Measurements from ENCODE around the gene HDAC7.

HDAC7 gene

DNA sequence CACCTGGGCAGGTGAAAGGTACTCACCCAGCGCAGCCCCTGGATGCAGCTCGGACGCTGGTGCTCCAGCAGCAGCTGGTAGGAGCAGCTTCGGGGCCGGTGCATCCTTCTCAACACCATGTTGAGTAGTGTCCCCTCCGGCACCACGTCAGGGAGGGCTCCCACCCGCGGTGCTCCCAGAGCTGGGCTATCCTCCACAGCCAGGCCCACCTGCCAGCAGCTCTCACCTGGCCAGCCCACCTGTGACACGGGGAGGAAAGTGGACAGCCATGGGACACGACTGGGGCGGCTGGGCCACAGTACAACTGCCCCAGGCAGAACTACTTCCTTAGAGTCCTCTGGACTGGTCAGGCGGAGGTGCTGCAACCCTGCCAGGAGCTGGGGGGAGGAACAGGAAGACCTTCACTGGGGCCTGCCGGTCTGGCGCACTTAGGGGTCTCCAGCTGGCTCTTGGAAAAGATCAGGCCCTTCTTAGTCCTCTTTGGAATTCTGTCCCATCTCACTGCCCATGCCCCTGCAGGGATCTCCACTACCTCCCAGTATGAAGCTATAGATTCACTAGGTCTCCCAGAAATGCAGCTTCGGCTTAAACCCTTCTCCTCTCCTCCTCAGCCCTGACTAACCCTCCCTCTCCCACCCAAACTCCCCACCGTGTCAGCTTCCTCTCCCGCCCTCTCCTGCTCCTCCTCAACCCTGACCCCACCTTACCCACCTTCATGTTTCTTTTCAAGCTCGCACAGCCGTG lies 61.7 kb downstream of the HDAC7 start:
- DNase-seq, result no peak

DNA sequence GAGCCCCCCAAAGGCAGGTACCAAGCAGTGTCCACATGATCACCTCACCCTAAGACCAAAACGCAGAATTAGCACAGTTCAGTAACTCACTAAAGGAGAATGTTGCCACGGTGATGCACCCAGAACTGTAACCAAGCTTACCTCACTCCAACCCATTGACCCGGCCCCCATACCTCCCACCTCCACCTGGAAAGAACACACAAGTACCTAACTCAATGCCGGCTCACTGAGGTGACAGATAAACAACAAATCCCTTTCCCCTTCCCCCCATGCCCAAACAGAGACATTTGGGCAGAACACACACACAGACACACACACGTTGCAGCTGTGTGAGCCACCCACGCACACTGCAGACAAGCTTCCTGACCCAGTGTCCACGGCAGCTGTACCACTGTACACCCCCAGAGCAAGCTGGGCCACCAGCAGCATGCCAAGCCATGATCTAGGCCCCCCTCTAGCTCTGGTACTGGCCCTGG lies 62.3 kb downstream of the HDAC7 start:
- DNase-seq, result no peak

DNA sequence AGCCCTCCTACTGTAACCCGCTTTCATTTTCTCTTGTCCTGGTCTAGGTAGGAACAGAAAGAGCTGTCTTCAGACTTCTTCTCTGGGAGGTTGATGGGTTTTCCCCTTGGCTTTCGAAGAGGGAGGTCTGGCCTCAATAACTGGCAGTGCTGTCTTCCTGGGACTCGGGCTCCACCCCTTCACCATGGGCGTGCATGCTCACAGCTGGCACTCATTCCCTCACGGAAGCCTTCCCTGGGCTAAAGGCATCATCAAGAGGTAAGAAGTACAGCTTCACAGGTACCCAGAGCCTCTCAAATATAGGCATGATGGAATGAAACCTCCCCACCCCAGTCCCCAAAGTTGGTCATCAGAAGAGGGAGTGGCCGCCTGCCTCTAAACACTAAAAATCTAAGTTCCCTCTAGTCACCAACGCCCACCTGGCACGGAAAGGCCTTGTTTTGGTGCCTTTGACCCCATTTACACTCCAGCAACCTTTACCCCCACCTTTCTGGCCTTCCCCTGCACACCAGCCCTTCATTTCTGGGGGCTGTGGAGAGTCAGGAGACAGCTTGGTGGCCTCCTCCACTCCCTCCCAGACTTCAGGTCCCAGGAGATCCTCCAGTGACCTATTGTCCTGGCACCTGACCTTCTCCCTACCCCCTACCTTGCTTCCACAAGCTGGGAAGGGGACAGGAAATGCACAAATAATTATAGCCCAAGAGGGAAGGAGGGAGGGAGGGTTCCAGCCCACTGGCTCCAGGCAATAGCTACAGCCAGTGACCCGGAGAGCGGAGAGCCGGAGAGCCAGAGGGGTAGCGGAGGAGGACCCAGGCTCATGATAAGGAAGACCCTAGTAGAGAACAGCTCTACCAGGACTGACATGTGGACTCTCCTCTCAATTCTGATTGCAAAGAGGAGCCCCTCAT lies 63.8 kb downstream of the HDAC7 start:
- no peak for DNase-seq

DNA sequence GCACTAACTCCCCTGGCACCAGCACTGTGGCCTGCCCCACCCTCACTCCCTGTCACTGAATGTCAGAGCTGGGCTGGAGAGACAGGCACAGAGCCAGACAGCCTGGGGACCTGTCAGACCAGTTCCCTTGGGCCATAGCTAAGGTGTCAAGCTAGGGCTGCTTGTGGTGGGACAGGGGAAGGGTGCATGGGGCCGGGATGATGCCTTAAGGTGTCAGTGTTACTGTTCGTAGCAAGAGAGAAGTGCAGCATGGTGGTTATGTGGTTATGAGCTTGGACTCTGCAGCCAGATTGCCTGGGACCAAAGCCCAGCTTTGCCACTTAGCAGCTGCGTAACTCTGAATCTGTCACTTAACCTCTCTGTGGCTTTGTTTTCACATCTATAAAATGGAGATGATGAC lies 64.8 kb downstream of the HDAC7 start:
- DNase-seq, result no peak

DNA sequence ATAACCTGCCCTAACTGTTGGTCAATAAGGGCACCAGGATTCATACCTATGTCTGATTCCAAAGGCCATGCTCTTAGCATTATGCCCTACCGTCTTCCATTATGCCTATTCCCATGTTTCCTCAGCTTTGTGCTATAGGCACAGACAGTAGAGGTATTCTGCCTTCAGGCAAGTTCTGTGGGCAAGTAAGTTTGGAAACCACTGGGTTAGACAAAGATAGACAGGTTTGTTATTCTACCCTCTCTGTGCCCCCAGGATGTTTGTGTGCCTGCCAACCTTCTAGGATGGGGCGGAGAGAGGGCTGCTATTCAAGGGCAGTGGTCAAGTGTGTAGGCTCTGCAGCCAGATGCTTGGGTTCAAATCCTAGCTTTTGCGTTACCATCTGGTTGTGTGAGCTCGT lies 65.6 kb downstream of the HDAC7 start:
- peak; percentile 44 for DNase-seq

DNA sequence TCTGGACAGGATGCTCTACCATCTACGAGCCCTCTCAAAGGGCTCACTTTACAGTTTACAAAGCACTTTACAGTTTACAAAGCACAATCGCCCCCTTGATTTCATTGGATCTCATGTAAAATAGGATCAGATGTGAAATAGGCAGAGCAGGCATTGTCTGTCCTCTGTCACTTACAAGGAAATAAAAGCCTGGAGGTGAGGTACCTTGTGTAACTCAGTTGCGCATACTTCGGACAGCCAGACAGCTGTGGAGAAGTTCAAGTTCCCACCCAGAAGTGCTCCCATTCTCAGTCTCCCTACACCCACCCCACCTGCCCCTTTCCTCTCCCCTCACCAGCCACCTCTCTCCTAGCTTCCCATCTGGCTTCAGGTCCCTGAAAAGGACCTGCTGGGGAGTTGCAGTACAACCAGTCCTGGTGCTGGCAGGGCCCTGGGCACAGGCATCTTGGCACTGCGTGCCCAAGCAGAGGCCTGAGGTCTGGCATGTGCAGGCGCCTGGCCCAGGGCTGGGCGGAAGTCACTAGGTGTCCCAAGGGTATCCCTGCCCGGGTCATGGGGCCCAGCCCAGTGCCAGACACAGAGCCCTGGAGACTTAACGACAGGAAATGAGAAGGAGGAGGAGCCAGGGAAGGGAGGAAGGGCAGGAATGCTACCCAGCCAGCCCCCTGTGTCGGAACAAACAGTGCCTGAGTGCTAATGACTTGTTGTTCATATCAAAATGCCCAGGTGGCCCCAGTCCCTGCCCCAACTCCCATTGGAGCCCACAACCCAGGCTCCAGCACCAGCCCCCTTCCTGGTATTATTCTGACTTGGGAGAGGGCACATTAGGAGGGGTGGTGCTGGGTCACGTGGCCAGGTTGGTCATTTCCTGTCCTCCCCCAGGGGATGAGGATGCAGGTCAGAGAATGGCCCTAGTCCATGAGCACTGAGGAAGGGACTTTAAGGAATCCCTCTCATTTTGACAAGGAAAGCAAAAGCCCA lies 66.4 kb downstream of the HDAC7 start:
- peak; percentile 58 for DNase-seq

DNA sequence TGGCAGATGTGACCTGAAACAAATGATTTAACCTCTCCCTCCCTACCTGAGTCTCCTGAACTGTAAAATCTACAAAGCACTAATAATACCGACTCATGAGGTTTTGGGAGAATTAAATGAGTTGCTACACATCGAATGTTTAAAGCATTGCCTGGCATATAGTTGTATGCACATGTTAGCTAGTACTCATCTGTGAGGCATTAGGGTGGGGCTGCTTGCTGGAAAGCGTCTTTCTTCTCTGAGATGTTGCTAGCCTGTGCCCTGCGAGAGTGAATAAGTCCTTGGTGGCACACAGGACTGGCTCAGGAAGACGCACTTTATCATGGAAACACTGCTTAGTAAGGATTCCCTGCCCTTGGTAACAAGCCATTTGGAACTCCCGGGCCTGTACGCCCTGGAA lies 67.2 kb downstream of the HDAC7 start:
- DNase-seq, result peak; percentile 64

DNA sequence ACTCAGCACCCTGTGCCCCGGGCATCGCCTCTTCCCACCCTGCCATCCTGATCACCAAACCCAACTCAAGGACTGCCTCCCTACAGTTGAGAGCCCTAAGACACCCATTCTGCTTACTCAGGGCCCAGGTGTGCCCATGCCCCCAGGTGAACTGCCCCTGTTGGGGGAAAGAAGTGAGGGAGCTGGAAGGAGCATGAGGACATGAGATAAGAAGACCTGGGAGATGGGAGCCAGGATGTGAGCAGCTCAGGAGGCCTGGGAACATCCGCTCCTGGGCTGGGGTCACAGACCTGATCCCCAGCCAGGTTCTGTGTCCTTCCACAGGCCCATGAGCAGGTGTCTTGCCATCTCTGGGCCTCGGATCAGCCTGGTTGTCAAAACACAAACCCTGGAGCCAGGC lies 67.6 kb downstream of the HDAC7 start:
- DNase-seq, result no peak

DNA sequence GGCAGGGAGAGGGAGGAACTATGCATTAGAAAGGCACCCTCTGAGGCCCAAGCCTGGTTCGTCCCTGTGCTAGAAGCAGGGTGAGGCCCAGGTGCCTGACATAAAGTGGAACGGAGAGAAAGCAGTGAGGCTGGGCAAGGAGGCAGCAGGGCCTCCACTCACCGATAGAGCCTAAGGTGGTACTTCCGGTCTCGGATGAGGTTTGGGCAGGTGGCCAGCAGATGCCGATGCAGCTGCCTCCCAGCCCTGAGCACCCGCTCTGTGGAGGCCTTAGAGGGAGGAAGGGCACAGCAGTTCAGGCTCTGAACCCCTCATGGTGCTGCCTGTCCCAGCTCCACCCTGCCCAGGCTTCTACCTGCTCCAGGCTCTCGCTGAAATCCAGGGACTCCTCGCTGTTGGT lies 68.1 kb downstream of the HDAC7 start:
- DNase-seq, result no peak

DNA sequence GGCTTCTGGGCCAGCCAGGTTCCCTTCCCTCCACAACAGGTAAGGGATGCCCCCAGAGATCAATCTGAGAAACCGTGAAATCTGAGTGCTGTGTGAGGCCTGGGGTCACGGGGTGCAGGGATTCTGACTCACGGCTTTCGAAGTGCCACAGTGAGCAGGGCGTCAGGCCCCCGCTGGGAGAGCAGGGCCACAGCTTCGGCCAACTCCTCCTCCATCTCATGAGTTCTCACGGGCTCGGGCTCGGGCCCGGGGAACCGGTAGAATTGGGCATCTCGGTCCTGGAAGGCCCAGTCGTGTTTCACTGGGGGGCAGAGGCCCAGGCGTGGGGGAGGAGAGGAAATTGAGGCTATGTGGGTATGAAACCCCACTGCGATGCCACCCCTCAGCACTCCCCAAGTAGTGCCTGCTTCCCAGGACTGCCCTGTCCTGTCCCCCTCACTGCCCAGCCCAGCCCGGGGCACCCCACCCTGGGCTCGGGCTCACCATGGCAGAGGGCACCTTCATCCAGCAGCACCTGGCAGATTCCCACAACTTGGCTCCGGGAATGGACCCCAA lies 68.7 kb downstream of the HDAC7 start:
- DNase-seq, result no peak

DNA sequence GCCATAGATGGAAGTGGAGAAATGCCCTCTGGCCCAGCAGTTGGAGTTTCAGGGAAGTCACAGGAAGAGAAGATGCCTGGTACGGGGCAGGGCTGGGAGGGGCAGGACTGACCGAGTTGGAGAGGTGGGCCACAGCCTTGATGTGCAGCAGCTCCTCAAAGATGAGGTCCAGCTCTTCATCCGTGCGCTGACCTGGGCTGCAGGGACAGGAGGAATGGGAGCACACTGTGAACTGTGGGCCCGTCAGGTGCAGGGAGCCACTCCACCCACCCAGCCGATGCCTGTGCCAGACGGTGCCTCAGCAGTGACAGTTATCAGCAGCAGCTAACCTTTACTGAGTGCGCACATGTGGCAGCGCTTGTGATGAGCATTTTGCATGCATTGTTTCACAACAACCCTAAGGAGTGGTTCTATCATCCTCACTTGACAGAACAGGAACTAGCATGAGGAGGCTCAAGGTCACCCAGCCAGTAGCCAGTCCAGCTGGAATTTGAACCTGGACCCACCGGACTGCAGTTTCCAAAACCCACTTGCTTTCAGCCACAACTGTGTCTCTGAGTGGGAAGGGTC lies 69.4 kb downstream of the HDAC7 start:
- DNase-seq, result no peak

DNA sequence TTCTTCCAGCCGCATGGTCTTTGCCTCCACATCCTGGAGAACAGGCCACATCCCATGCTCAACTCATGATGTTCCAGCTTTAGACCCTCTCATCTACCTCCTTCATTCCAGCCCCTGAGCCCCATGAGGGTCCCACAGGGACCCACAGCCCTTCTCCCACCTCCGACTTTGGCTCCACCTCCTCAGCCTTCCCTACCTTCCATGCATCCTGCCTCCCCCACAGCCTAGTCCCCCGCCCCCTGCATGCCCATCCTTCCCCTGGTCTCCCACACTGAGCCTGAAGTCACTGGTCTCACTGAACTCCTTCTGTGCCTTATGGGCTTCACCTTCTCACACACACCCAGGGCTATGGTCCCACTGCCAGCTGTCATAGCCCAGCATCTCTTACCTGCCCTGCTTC lies 70.8 kb downstream of the HDAC7 start:
- no peak for DNase-seq

DNA sequence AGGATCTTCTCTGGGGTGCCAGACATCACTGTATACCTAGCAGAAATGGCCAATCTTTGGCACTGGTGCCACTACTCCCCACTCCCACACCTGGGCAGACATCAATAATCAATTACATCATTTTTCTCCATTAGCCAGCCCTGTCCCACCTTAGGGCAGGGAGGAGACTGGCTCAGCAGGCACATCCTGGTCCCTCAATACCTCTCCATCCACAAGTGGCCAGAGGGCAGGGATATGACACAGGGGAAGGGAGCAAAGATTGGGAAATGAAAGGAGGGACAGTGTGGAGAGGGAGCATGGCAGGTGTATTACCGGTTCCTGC lies 71.2 kb downstream of the HDAC7 start:
- no peak for DNase-seq

DNA sequence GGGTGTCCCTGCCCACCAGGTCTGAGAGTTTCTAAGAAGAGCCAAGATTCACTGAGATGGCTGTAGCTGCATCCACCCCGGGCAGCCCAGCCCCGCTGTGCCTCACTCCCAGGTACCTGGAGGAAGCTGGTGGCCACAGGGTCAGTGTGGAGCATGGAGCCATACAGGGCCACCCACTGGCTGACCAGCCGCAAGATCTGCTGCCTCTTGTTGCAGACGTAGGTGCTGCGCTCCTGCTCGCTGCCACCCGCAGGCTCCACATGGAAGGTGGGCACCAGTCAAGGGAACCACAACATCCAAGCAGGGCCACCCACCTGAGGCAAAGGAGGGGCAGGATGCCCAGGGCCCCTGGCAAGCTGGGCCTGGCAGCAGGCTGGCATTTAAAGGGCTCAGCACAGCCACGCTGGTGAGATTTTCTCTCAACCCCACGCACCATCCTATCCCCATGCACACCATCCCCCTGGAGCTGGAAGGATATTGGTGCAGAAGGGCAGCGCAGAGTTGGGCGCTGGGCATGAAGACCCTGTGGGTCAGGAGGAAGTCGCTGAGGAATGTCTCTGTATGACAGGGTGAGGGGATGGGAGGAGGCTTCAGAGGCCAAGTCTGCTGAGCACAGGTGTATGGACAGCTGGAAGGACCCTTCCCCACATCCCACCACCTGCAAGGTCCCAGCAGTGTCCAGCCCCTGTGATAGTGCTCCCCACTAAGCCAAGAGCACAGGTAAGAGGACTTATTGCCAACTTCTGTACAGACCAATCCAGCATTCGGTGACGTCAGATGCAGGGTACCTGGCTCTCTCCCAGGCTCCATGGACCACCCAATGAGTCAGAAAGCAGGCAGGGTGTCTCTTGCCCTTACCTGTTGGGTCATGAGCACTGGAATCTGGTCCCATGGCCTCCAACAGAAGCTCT lies 71.9 kb downstream of the HDAC7 start:
- no peak for DNase-seq

DNA sequence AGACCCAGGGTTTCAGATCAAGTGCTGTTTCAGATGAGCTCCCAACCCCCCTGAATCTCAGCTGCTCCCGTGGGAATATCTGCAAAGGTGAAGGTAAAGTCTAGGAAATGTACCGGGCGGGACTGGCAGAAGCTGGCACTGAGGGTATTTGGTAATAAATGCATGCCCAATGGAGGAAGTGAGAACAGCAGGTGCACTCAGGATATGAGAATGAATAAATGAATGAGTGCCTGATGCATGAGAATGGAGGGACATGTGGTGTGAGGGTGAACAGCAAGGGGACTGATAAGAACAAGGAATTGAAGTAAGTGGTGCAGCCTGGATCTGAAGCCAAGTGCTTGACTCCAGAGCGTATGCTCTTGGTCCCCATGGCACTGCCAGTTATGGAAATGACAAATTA lies 72.6 kb downstream of the HDAC7 start:
- no peak for DNase-seq

DNA sequence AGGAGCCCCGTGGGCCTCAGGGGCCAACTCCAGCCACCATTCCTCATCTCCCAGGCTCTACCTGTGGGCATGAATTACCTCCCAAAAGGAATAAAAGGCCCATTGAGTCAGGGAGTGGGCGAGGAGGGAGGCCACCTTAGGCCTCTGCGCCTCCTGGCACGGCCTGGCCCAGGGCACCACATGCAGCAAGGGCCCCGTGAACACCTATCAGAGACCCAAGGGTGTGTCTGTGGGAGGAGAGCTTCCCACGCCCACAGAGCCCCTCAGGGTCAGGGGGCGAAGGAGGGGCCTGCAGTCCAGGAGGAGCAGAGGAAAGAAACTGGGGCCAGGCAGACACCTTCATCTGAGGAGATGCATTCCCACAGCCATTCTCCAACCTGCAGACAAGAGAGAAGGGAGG lies 73.2 kb downstream of the HDAC7 start:
- no peak for DNase-seq

DNA sequence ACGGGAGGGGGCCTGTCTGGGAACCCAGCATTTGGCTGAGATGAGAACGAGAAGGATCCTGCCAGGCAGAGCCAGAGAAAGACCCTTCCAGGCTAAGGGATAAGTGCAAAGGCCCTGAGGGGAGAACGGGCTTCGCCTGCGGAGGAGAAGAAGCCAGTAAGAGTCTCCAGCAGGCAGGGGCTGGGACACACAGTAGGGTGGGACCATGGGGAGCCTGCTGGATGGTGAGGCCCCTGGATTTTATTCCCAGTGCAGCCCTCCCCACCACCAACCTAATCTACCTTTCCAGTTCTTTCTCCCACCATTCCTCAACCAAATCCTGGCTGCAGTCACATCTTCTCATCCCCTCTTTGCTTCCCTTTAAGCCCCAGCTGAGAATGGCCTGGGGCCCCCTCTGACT lies 73.6 kb downstream of the HDAC7 start:
- no peak for DNase-seq

DNA sequence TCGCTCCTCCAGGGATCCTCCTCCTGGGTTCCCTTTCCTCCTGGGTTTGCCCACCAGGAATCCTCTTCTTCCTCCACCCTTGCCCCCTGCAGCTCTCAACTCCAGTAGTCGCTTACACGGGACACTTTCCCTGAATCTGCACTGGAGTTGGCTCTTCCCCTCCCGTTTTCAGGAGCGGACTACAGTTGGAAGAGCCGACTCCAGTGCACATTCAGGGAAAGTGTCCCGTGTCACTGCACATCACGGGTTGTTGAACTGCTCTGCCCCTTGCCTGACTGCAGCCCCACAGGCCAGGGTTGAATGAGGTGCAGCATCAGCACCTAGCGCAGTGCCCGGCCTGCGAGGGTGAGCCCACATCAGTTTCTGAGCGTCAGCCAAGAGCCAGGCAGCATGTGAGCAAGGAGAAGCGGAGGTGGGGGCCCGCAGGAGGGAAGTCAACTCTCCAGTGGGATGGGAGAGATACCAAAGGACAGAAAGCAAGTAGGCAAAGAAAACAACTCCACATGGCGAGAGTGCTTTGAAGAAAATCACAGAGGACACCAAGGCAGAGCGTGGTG lies 74.1 kb downstream of the HDAC7 start:
- no peak for DNase-seq

DNA sequence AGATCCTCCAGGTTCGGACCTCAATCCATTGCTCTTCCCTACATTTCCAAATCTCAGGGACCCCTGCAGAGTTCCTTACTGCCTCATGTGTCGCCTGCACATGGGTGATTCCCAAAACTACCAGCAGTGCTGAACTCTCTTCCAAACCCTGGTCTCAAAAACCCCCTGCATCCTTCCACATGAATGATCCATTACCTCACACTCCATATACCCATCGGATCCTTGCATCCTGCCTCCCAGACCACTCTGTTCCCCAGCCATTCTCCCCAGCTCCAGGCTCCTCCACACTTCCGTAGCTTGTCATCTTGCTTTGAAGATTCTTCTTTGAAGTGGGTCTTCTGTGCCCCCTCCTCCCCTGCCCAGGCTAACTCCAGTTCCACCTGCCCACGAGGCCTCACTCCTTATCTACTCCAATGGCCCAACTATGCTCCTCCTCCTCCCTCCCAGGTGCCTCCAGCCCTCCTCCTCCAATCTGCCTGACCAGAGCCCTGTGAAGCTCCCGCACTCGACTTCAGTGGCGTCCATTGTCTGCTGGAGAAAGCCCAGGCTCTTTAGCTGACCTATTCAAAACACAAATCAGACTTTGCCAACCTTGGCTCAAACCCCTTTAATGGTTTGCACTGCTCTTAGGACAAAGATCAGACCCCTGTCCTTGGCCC lies 74.8 kb downstream of the HDAC7 start:
- no peak for DNase-seq

DNA sequence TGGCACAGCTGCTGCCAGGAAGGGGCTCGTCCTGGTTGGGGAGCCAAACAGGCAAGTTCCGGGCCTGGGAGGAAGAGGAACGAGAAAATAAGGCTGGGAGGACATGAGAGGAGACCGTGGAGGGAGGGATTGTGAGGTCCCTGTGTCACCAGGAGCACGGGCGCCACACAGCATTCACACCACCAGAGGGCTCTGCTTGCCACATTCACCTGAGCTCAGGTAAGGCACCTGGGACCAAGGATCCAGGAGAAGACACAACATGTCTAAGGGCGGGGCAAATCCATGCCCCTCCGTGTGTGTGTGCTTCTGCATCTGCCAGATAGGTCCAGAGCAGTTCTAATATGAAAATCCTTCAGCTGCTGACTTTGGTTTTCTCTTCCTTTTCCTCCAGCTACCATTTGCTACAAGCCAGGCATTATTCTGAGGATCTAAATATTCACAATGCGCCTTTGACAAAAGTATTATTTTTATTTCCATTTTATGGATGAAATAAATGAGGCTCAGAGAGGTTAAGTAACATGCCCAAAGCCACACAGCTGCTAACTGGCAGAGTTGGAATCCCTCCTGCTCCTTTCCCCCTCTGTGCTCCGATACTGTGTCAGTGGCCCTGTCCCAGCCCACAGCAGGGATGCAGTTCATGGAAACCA lies 75.6 kb downstream of the HDAC7 start:
- no peak for DNase-seq
